Karpas-422 (cell line): ENCODE data around the gene ARPC1A. TPM values are rescaled to one million over a fixed set of nuclear protein-coding genes. Genes with fewer than 3 reads are reported as not detected.
"Not testable (repeated sequence)": the region's sequence is repeated elsewhere in the genome, so short reads cannot be mapped to it uniquely, and the experiment has no call there.

Experiments
- DNase-seq: peaks from one replicate; pipeline ENCODE4 v3.0.0-alpha.2; 2015
- H2AFZ ChIP-seq: fragments of 200-600 bp; sonication (generic); 2 replicates; pipeline ENCODE4 v1.6.1; 2014; ENCODE audit warnings: antibody characterized with exemption, low read length, mixed read lengths
- H3K27ac ChIP-seq: fragments of 200-600 bp; sonication (generic); 2 replicates; pipeline ENCODE4 v1.5.1; 2014; ENCODE audit warnings: mild to moderate bottlenecking, low read length, moderate library complexity
- H3K27me3 ChIP-seq: fragments of 200-600 bp; sonication (generic); 2 replicates; pipeline ENCODE4 v1.6.1; 2014; ENCODE audit warnings: low read length, mixed read lengths
- H3K36me3 ChIP-seq: fragments of 200-600 bp; sonication (generic); 2 replicates; pipeline ENCODE4 v1.6.1; 2014; ENCODE audit warnings: low read length, mixed read lengths; ENCODE audit not compliant: insufficient read depth
- H3K4me1 ChIP-seq: fragments of 200-600 bp; sonication (generic); 2 replicates; pipeline ENCODE4 v1.6.1; 2014; ENCODE audit warnings: mild to moderate bottlenecking, low read length, mixed read lengths
- H3K4me2 ChIP-seq: fragments of 200-600 bp; sonication (generic); 2 replicates; pipeline ENCODE4 v1.6.1; 2014; ENCODE audit warnings: low read length, low read depth, mild to moderate bottlenecking; ENCODE audit not compliant: poor library complexity, severe bottlenecking
- H3K4me3 ChIP-seq: fragments of 200-600 bp; sonication (generic); 2 replicates; pipeline ENCODE4 v1.5.1; 2014; ENCODE audit warnings: mild to moderate bottlenecking, antibody characterized with exemption, low read length, mixed read lengths
- H3K79me2 ChIP-seq: fragments of 200-600 bp; sonication (generic); 2 replicates; pipeline ENCODE4 v1.6.1; 2014; ENCODE audit warnings: mild to moderate bottlenecking, low read length, mixed read lengths
- H3K9ac ChIP-seq: fragments of 200-600 bp; sonication (generic); 2 replicates; pipeline ENCODE4 v1.6.0; 2014; ENCODE audit warnings: low read length
- H3K9me2 ChIP-seq: fragments of 200-600 bp; sonication (generic), shearing (Covaris generic); replicated peaks from 2 replicates; pipeline ENCODE4 v1.6.0; 2014; ENCODE audit warnings: mild to moderate bottlenecking, low read length, moderate library complexity; ENCODE audit not compliant: insufficient read depth
- H3K9me3 ChIP-seq: fragments of 300-700, 200-600 bp; sonication (generic); 2 replicates; pipeline ENCODE4 v1.6.1; 2014; ENCODE audit warnings: low read length, mixed read lengths
- H4K20me1 ChIP-seq: fragments of 200-600 bp; sonication (generic); 2 replicates; pipeline ENCODE4 v1.6.1; 2014; ENCODE audit warnings: mild to moderate bottlenecking, antibody characterized with exemption, low read length, low read depth; ENCODE audit not compliant: insufficient read depth
- total RNA-seq: library from RNA; depleted of rRNA; stranded (reverse); fragments of >200 nt; shearing (Covaris generic); gene quantifications from 2 replicates; pipeline ENCODE4 v1.2.3, GENCODE V29; 2014; ENCODE audit warnings: low replicate concordance

ARPC1A gene
- total RNA-seq, 1 experiment from 2014 or later, result 39.4 TPM

- Histone ChIP-seq H3K4me2 (no peak overlapping the region), H2AFZ (no peak overlapping the region), H3K79me2 (no peaks in the 10 kb centered on the region), H3K9me3 (no peaks in the 10 kb centered on the region), H3K36me3 (no peaks in the 10 kb centered on the region), H4K20me1 (no peaks in the 10 kb centered on the region), H3K4me1 (peaks cover 15% of the 10 kb centered on the region), H3K9ac (no peak overlapping the region), H3K27ac (no peak overlapping the region), H3K4me3 (no peak overlapping the region), H3K27me3 (no peaks in the 10 kb centered on the region), H3K9me2 (no peaks in the 10 kb centered on the region)
- no peak for DNase-seq
Observed at GRCh38 chr7:99311702-99312101, 14.0 kb upstream of the ARPC1A start.

- H3K27me3 ChIP-seq, result no peaks in the 10 kb centered on the region
- no peak overlapping the region for H3K4me2 ChIP-seq
- H3K4me3 ChIP-seq, result no peak overlapping the region
- no peak overlapping the region for H3K9ac ChIP-seq
- H3K4me1 ChIP-seq, result peaks cover 15% of the 10 kb centered on the region
- peak; percentile 92 for DNase-seq
- H3K9me2 ChIP-seq, result no peaks in the 10 kb centered on the region
- H3K27ac ChIP-seq, result no peak overlapping the region
- no peaks in the 10 kb centered on the region for H3K36me3 ChIP-seq
- H2AFZ ChIP-seq, result no peak overlapping the region
- H3K79me2 ChIP-seq, result no peaks in the 10 kb centered on the region
- no peaks in the 10 kb centered on the region for H4K20me1 ChIP-seq
- no peaks in the 10 kb centered on the region for H3K9me3 ChIP-seq
Observed at GRCh38 chr7:99312316-99313203, 13.1 kb upstream of the ARPC1A start.

- no peak overlapping the region for H3K4me2 ChIP-seq
- H3K4me1 ChIP-seq, result peaks cover 12% of the 10 kb centered on the region
- H3K27me3 ChIP-seq, result no peaks in the 10 kb centered on the region
- no peak overlapping the region for H3K27ac ChIP-seq
- no peaks in the 10 kb centered on the region for H3K36me3 ChIP-seq
- H3K9me3 ChIP-seq, result no peaks in the 10 kb centered on the region
- H3K79me2 ChIP-seq, result no peaks in the 10 kb centered on the region
- no peak overlapping the region for H3K4me3 ChIP-seq
- no peaks in the 10 kb centered on the region for H4K20me1 ChIP-seq
- H2AFZ ChIP-seq, result no peak overlapping the region
- H3K9me2 ChIP-seq, result no peaks in the 10 kb centered on the region
- no peak overlapping the region for H3K9ac ChIP-seq
- no peak for DNase-seq
Observed at GRCh38 chr7:99313204-99313573, 12.5 kb upstream of the ARPC1A start.

DNA sequence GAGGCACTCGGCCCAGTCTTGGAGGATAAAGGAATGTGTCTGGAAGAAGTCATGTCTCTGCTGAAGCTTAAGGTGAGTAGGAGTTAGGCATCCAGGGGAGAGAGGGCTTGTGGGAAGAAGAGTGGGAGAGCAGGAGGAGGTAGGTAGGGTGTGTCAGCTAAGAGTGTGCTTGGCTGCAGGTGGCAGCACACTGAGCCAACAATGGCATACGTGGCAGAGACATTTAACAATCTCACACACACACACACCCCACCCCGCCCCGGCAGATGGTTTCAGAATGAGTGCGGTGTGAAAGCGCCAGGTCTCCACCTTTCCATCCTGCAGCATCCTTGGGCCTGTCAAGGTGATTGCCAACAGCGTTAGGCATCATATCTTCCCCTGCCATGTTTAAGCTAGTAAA is 11.2 kb upstream of the ARPC1A start:
- Histone ChIP-seq H3K9me3 (no peaks in the 10 kb centered on the region), H4K20me1 (no peaks in the 10 kb centered on the region), H3K9ac (no peak overlapping the region), H3K4me2 (no peak overlapping the region), H2AFZ (no peak overlapping the region), H3K4me3 (no peak overlapping the region), H3K9me2 (no peaks in the 10 kb centered on the region), H3K4me1 (peaks cover 10% of the 10 kb centered on the region), H3K36me3 (no peaks in the 10 kb centered on the region), H3K27ac (no peak overlapping the region), H3K27me3 (no peaks in the 10 kb centered on the region), H3K79me2 (no peaks in the 10 kb centered on the region)
- no peak for DNase-seq

DNA sequence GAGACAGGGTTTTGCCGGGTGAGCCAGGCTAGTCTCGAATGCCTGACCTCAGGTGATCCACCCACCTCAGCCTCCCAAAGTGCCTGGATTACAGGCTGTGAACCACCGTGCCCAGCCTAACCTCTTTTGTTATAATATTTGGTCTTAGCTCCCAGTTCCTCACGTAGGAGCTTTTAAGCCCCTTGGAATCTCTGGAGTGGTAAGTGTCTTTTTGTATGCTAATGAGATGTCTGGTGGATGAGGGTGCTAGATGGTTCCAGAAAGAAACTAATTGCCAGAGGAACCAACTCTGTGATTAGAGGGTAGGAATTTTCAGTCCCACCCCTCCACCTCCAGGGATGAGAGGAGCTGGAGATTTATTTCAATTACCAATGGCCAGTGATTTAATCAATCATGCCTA is 5.3 kb upstream of the ARPC1A start:
- Histone ChIP-seq H3K4me1 (peaks cover 9% of the 10 kb centered on the region), H3K36me3 (no peaks in the 10 kb centered on the region), H3K9me2 (no peaks in the 10 kb centered on the region)

DNA sequence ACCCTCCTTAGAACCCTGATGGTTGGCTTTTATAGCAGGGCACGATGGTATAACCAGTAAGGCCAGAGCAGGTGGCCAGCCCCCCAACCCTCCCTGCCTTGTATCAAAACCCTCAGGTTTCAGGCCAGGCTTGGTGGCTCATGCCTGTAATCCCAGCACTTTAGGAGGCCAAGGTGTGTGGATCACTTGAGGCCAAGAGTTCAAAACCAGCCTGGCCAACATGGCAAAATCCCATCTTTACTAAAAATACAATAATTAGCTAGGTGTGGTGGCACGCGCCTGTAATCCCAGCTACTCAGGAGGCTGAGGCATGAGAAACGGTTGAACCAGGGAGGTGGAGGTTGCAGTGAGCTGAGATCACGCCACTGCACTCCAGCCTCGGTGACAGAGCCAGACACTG is 3.0 kb upstream of the ARPC1A start:
- not testable (repeated sequence) for DNase-seq, H4K20me1 ChIP-seq, H3K9me3 ChIP-seq

More for the DNA sequence above, 5.3 kb upstream of the ARPC1A start:
- H3K27ac ChIP-seq, result no peak overlapping the region
- no peak overlapping the region for H3K4me3 ChIP-seq
- H3K4me2 ChIP-seq, result no peak overlapping the region
- peaks cover 6% of the 10 kb centered on the region; the same call in 1 of the 2 replicates for H3K79me2 ChIP-seq
- no peak overlapping the region for H2AFZ ChIP-seq
- DNase-seq, result no peak
- no peaks in the 10 kb centered on the region for H4K20me1 ChIP-seq
- H3K9ac ChIP-seq, result no peak overlapping the region
- H3K27me3 ChIP-seq, result no peaks in the 10 kb centered on the region
- H3K9me3 ChIP-seq, result no peaks in the 10 kb centered on the region

GRCh38 chr7:99324559-99324958 is 1.1 kb upstream of the ARPC1A start:
- peak overlapping the region; percentile 92 for H3K4me2 ChIP-seq
- no peaks in the 10 kb centered on the region for H3K9me2 ChIP-seq
- H3K9me3 ChIP-seq, result no peaks in the 10 kb centered on the region
- H3K9ac ChIP-seq, result peak overlapping the region; percentile 93
- H2AFZ ChIP-seq, result no peak overlapping the region
- peaks cover 10% of the 10 kb centered on the region; the same call in 1 of the 2 replicates for H4K20me1 ChIP-seq
- peaks cover 44% of the 10 kb centered on the region for H3K79me2 ChIP-seq
- H3K27ac ChIP-seq, result no peak overlapping the region
- H3K27me3 ChIP-seq, result no peaks in the 10 kb centered on the region
- H3K4me1 ChIP-seq, result peaks cover 34% of the 10 kb centered on the region
- peak overlapping the region; percentile 89 for H3K4me3 ChIP-seq
- H3K36me3 ChIP-seq, result no peaks in the 10 kb centered on the region
- no peak for DNase-seq

More for the DNA sequence above, 3.0 kb upstream of the ARPC1A start:
- not testable (repeated sequence) for H3K9me2 ChIP-seq, H3K27me3 ChIP-seq, H3K4me3 ChIP-seq, H2AFZ ChIP-seq, H3K9ac ChIP-seq, H3K27ac ChIP-seq, H3K36me3 ChIP-seq, H3K4me2 ChIP-seq
- Histone ChIP-seq H3K79me2 (peaks cover 27% of the 10 kb centered on the region), H3K4me1 (peaks cover 20% of the 10 kb centered on the region)

GRCh38 chr7:99325001-99325493 is 651 bp upstream of the ARPC1A start:
- Histone ChIP-seq H3K9me3 (no peaks in the 10 kb centered on the region), H2AFZ (peak overlapping the region; percentile 58; the same call in 1 of the 2 replicates), H3K4me1 (peaks cover 39% of the 10 kb centered on the region), H3K36me3 (no peaks in the 10 kb centered on the region), H3K27me3 (no peaks in the 10 kb centered on the region), H4K20me1 (peaks cover 10% of the 10 kb centered on the region; the same call in 1 of the 2 replicates), H3K27ac (peak overlapping the region; percentile 29; the same call in 1 of the 2 replicates), H3K9ac (peak overlapping the region; percentile 93), H3K4me2 (peak overlapping the region; percentile 92), H3K9me2 (no peaks in the 10 kb centered on the region), H3K79me2 (peaks cover 49% of the 10 kb centered on the region), H3K4me3 (peak overlapping the region; percentile 89)
- DNase-seq, result no peak
